ENCODE measurements around the gene SCAMP2. TPM values are rescaled to one million over a fixed set of nuclear protein-coding genes. Genes with fewer than 3 reads are reported as not detected.

The SCAMP2 gene
- polyA plus RNA-seq, 1 experiment = 116 TPM

DNA sequence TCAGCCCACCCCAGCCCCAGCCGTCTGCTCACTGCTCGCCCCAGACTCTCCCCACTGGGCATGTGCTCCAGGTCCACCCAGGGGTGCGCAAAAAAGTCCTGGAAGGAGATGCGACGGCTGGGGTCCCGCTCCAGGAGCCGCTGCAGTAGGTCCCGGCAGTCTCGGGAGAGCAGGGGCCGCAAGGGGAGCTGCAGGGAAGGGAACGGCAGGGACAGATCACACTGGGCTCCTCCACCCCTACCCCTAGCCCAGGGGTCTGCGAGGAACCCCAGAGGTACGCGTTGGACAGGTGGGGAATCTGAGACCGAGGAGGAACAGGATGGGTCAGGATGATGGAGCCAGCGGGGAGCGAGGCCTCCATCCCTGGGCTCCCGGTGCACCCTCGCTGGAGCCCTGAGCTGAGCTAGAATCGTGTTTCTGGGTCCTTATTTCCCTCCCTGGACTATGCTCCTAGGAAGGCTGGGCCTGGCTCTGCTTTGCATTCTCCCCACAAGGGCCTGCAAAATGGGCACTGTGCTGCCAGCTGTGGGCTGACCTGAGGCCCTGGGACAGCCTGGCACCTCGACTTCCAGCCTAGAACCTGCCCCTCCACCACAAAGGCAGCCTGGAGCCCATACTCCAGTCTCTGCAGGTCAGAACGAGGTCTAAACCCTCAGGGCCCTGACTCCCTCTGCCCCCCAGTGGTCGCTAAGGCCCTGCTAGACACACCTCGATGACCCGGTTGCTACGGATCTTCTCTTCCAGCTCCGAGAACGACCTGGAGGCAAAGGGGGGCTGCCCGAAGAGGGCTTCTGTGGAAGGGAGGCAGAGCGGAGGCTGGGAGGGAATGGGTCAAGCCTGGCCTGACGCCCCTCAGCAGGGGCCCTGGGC is 33.4 kb downstream of the SCAMP2 start:
- no peak for DNase-seq (ENCODE audit: low read depth, low spot score)
- POLR2A ChIA-PET = no interaction called here
- Histone ChIP-seq H3K4me3 (ENCODE audit: low read depth, low read length) (no peak overlapping the region), H3K27ac (ENCODE audit: low read depth, low read length) (no peak overlapping the region), H3K27me3 (ENCODE audit: control insufficient read depth, insufficient read depth, low read length) (no peaks in the 10 kb centered on the region), H3K9me3 (ENCODE audit: control insufficient read depth, insufficient read depth, low read length) (no peaks in the 10 kb centered on the region)
- CTCF ChIA-PET = interaction anchor here (1.2 kb wide), 1 partner anchor 70 kb away, joined by 3 read pairs; no protein-coding TSS in a partner anchor
- TF ChIP-seq, protein P1, sequence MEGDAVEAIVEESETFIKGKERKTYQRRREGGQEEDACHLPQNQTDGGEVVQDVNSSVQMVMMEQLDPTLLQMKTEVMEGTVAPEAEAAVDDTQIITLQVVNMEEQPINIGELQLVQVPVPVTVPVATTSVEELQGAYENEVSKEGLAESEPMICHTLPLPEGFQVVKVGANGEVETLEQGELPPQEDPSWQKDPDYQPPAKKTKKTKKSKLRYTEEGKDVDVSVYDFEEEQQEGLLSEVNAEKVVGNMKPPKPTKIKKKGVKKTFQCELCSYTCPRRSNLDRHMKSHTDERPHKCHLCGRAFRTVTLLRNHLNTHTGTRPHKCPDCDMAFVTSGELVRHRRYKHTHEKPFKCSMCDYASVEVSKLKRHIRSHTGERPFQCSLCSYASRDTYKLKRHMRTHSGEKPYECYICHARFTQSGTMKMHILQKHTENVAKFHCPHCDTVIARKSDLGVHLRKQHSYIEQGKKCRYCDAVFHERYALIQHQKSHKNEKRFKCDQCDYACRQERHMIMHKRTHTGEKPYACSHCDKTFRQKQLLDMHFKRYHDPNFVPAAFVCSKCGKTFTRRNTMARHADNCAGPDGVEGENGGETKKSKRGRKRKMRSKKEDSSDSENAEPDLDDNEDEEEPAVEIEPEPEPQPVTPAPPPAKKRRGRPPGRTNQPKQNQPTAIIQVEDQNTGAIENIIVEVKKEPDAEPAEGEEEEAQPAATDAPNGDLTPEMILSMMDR (IDR thresholded peaks at IDR 0.05; ENCODE audit: low read depth, low read length) = 0 out of 2 replicates have a peak, but pooled peaks have one; percentile 8

DNA sequence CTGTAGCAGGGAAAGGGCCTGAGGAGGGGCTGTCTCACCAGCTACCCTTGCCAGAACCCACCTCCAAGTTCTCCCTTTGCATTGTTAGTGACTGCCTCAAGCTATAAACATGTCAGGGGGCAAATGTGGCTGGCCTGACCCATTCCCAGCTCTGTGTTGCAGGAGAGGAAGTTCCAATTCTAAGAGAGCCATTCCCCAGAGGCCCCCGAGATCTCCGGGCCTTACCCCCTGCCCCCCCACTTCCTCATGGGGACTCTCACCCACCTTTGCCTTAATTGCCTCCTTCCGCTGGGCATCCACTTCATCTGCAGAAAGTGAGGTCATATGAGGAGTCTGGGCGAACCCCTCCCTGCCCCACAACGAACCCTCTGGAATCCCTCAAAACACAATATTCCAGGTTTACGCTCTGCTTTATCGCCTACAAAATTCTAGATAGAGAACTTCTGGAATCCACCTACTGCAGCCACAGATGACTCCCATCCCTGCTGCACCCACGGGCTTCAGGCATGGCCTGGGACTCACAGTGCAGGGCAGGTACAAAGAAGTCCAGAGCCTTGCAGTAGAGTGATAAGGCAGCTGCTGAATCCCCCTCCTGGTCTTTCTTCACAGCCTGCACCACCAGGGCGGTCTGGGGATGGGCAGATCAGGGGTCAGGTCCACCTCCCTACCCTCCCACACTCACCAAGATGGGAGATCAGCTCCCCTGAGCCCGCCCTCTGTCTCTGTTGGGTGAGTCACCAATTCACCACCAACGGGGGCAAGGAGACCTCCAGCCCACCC is 34.2 kb downstream of the SCAMP2 start:
- ChIA-PET POLR2A (no interaction called here), CTCF (interaction anchor here (1.1 kb wide), 1 partner anchor 67 kb away, joined by 3 read pairs; no protein-coding TSS in a partner anchor)
- Histone ChIP-seq H3K4me3 (ENCODE audit: low read depth, low read length) (no peak overlapping the region), H3K27ac (ENCODE audit: low read depth, low read length) (no peak overlapping the region), H3K27me3 (ENCODE audit: control insufficient read depth, insufficient read depth, low read length) (no peaks in the 10 kb centered on the region), H3K9me3 (ENCODE audit: control insufficient read depth, insufficient read depth, low read length) (no peaks in the 10 kb centered on the region)
- TF ChIP-seq, protein P1 (IDR thresholded peaks at IDR 0.05; ENCODE audit: low read depth, low read length) = no peak
- DNase-seq (ENCODE audit: low read depth, low spot score) = no peak

DNA sequence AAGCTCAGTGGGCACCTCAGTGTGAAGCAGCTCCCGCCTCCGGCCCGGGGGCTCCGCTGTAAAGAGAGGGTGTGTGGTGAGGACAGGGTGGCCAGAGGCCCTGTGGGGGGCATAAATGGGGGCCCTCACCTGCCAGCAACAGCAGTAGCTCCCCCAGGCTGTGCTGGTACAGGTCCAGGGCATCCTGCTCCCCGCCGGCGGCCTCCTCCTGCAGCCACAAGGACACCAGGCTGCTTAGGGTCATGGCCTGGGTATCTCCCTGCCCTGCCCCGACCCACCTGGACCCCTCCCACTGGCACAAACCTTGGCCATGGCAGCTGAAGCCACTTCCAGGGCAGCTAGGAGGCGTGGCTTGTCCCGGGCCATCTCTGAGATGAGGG is 35.0 kb downstream of the SCAMP2 start:
- TF ChIP-seq, protein P1 (IDR thresholded peaks at IDR 0.05; ENCODE audit: low read depth, low read length) = no peak
- Histone ChIP-seq H3K27me3 (ENCODE audit: control insufficient read depth, insufficient read depth, low read length) (no peaks in the 10 kb centered on the region), H3K27ac (ENCODE audit: low read depth, low read length) (no peak overlapping the region), H3K4me3 (ENCODE audit: low read depth, low read length) (no peak overlapping the region), H3K9me3 (ENCODE audit: control insufficient read depth, insufficient read depth, low read length) (no peaks in the 10 kb centered on the region)
- no peak for DNase-seq (ENCODE audit: low read depth, low spot score)
- ChIA-PET POLR2A (no interaction called here), CTCF (interaction anchor here (1.1 kb wide), 1 partner anchor 67 kb away, joined by 3 read pairs; no protein-coding TSS in a partner anchor)

DNA sequence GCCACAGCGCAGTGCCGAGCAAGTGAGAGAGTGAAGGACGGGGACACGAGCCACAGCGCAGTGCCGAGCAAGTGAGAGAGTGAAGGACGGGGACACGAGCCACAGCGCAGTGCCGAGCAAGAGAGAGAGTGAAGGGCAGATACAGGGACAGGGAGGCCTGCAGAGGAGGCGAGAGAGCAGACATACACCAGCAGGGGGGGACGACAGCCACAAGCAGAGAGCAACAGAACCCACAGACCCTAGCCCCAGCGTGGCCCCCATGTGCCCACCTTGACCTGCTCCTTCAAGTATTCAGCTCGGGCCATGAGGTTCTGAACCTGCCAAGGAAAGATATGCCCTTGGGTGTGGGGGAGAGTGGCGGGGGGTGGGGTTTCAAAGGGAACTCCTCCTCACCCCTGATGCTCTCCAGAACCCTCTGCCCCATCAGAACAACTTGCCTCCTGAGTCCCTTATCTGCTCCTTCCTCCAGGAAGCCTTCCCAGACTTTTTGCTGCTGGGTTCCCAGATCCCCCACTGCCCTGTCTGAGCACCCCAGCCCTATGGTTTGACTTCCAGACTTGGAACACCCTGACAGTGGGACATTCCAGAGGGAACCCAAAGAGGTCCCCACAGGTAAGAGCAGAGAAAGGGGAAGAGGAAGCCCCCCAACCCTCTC is 35.6 kb downstream of the SCAMP2 start:
- CTCF ChIA-PET = interaction anchor here (1.1 kb wide), 1 partner anchor 66 kb away, joined by 3 read pairs; no protein-coding TSS in a partner anchor
- H3K27ac ChIP-seq (ENCODE audit: low read depth, low read length) = no peak overlapping the region
- no peaks in the 10 kb centered on the region for H3K9me3 ChIP-seq (ENCODE audit: control insufficient read depth, insufficient read depth, low read length)
- no peaks in the 10 kb centered on the region for H3K27me3 ChIP-seq (ENCODE audit: control insufficient read depth, insufficient read depth, low read length)
- no peak overlapping the region for H3K4me3 ChIP-seq (ENCODE audit: low read depth, low read length)
- POLR2A ChIA-PET = no interaction called here
- DNase-seq (ENCODE audit: low read depth, low spot score) = no peak
- TF ChIP-seq, protein P1 (IDR thresholded peaks at IDR 0.05; ENCODE audit: low read depth, low read length) = no peak

All from AG04450 (cell line).